Activated CD4-positive, alpha-beta T cell treated with anti-CD3 and anti-CD28 coated beads for 36 hours (primary cell): Measurements from ENCODE around the gene ODF2. TPM values are rescaled to one million over a fixed set of nuclear protein-coding genes. Genes with fewer than 3 reads are reported as not detected.
A peak's percentile ranks its signal among the peaks of the same experiment; 100 is the strongest.
"Not testable (repeated sequence)": the region's sequence is repeated elsewhere in the genome, so short reads cannot be mapped to it uniquely, and the experiment has no call there.

Experiments used
- ATAC-seq: fragments of 200-7000 bp; cut with Tn5 transposase; one replicate; pipeline ENCODE4 v1.10.0; 2021; ENCODE audit warnings: mild to moderate bottlenecking, moderate library complexity
- CTCF ChIA-PET: fragments of 350-600 bp; sonication (Branson Sonifier 250); formaldehyde crosslinking; loops from one replicate; lab custom pipeline; 2021; ENCODE audit warnings: antibody characterized with exemption; lab: Charles Lee
- POLR2A ChIA-PET: fragments of 350-600 bp; sonication (Branson Sonifier 250); formaldehyde crosslinking; loops from one replicate; lab custom pipeline; 2021; ENCODE audit warnings: antibody characterized with exemption, inconsistent platforms; lab: Charles Lee
- DNase-seq: peaks from one replicate; pipeline ENCODE4 v3.0.0-alpha.2; 2020
- H3K27ac Mint-ChIP-seq: one replicate; pipeline ENCODE4 v1.8.0; 2021; ENCODE audit warnings: mixed read lengths
- H3K27me3 Mint-ChIP-seq: one replicate; pipeline ENCODE4 v1.8.0; 2021; ENCODE audit warnings: mixed read lengths
- H3K36me3 Mint-ChIP-seq: one replicate; pipeline ENCODE4 v1.8.0; 2021; ENCODE audit warnings: low read depth, mixed read lengths
- H3K4me1 Mint-ChIP-seq: one replicate; pipeline ENCODE4 v1.8.0; 2021; ENCODE audit warnings: mixed read lengths
- H3K4me3 Mint-ChIP-seq: one replicate; pipeline ENCODE4 v1.8.0; 2021; ENCODE audit warnings: mild to moderate bottlenecking, moderate library complexity, mixed read lengths
- H3K9me3 Mint-ChIP-seq: one replicate; pipeline ENCODE4 v1.8.0; 2021; ENCODE audit warnings: low read depth, mixed read lengths
- intact Hi-C, 2 experiments: fragments of 100-400 bp; cut with DNase I in 1 of 2; cut with micrococcal nuclease in 1 of 2; formaldehyde crosslinking; loops; one replicate each; pipeline versions ENCODE4 v1.14.2 to v1.15.1; 2022 to 2024; cut with DNase I, micrococcal nuclease
- total RNA-seq, 2 experiments: library from RNA; stranded (reverse); gene quantifications; one replicate each; pipeline ENCODE4 v1.2.3, GENCODE V29; 2021

The ODF2 gene
- total RNA-seq, 2 experiments from 2014 or later, result 73.5 to 86.4 TPM

- no peaks in the 10 kb centered on the region for H3K36me3 Mint-ChIP-seq
- ChIA-PET CTCF (no interaction called here), POLR2A (interaction anchor here (0.6 kb wide), 1 partner anchor 118 kb away, joined by 4 read pairs; no protein-coding TSS in a partner anchor)
- intact Hi-C loops, result no loop called here
- ATAC-seq (no peak), DNase-seq (no peak)
- H3K9me3 Mint-ChIP-seq, result no peaks in the 10 kb centered on the region
- H3K27ac Mint-ChIP-seq, result no peak overlapping the region
- no peak overlapping the region for H3K4me3 Mint-ChIP-seq
- peaks cover 5% of the 10 kb centered on the region for H3K4me1 Mint-ChIP-seq
- H3K27me3 Mint-ChIP-seq, result peaks cover 5% of the 10 kb centered on the region
These were observed 31.5 kb upstream of the ODF2 start for GRCh38 chr9:128424268-128424780.

GRCh38 chr9:128428644-128429512 lies 26.9 kb upstream of the ODF2 start:
- no peak overlapping the region for H3K27ac Mint-ChIP-seq
- no peak overlapping the region for H3K4me3 Mint-ChIP-seq
- ChIA-PET CTCF (interaction anchor here (0.5 to 1.0 kb wide), 5 partner anchors 9 to 131 kb away, joined by 3 to 6 read pairs (median 3); partner anchors contain the start of gene SLC27A4), POLR2A (no interaction called here)
- DNase-seq (no peak), ATAC-seq (no peak)
- intact Hi-C loops, result no loop called here
- H3K9me3 Mint-ChIP-seq, result no peaks in the 10 kb centered on the region
- no peaks in the 10 kb centered on the region for H3K36me3 Mint-ChIP-seq
- H3K27me3 Mint-ChIP-seq, result no peaks in the 10 kb centered on the region
- H3K4me1 Mint-ChIP-seq, result no peaks in the 10 kb centered on the region

- Mint-ChIP-seq H3K9me3 (no peaks in the 10 kb centered on the region), H3K4me3 (no peak overlapping the region), H3K27ac (no peak overlapping the region), H3K36me3 (no peaks in the 10 kb centered on the region), H3K27me3 (no peaks in the 10 kb centered on the region), H3K4me1 (no peaks in the 10 kb centered on the region)
- ChIA-PET POLR2A (no interaction called here), CTCF (interaction anchor here (0.6 to 1.0 kb wide), 4 partner anchors 9 to 131 kb away, joined by 3 to 6 read pairs (median 4); partner anchors contain the start of gene SLC27A4)
- no peak for ATAC-seq
- no peak for DNase-seq
- intact Hi-C loops, result no loop called here
These were observed 26.2 kb upstream of the ODF2 start for GRCh38 chr9:128429513-128430086.

- DNase-seq (no peak), ATAC-seq (no peak)
- ChIA-PET CTCF (interaction anchor here (0.6 to 0.7 kb wide), 2 partner anchors 12 to 176 kb away, joined by 3 read pairs; no protein-coding TSS in a partner anchor), POLR2A (interaction anchor here (0.6 kb wide), 1 partner anchor 232 kb away, joined by 3 read pairs; no protein-coding TSS in a partner anchor)
- Mint-ChIP-seq H3K9me3 (no peaks in the 10 kb centered on the region), H3K27me3 (no peaks in the 10 kb centered on the region), H3K4me1 (no peaks in the 10 kb centered on the region), H3K4me3 (no peak overlapping the region), H3K36me3 (no peaks in the 10 kb centered on the region), H3K27ac (no peak overlapping the region)
- intact Hi-C loops, result no loop called here
These were observed 24.6 kb upstream of the ODF2 start for GRCh38 chr9:128431207-128431606.

- ATAC-seq (no peak), DNase-seq (no peak)
- no peaks in the 10 kb centered on the region for H3K9me3 Mint-ChIP-seq
- no peaks in the 10 kb centered on the region for H3K27me3 Mint-ChIP-seq
- no peaks in the 10 kb centered on the region for H3K36me3 Mint-ChIP-seq
- peaks cover 2% of the 10 kb centered on the region for H3K4me1 Mint-ChIP-seq
- POLR2A ChIA-PET, result no interaction called here
- H3K4me3 Mint-ChIP-seq, result no peak overlapping the region
- CTCF ChIA-PET, result interaction anchor here (0.6 kb wide), 1 partner anchor 73 kb away, joined by 3 read pairs; no protein-coding TSS in a partner anchor
- H3K27ac Mint-ChIP-seq, result no peak overlapping the region
- intact Hi-C loops, result no loop called here
These were observed 21.5 kb upstream of the ODF2 start for GRCh38 chr9:128434340-128434739.

GRCh38 chr9:128435611-128436010 lies 20.2 kb upstream of the ODF2 start:
- CTCF ChIA-PET, result interaction anchor here (0.6 to 0.9 kb wide), 2 partner anchors 15 to 117 kb away, joined by 3 to 6 read pairs; partner anchors contain the start of gene CERCAM
- H3K27me3 Mint-ChIP-seq, result no peaks in the 10 kb centered on the region
- no peak for ATAC-seq
- H3K9me3 Mint-ChIP-seq, result no peaks in the 10 kb centered on the region
- intact Hi-C loops, result no loop called here
- DNase-seq, result no peak
- no peak overlapping the region for H3K4me3 Mint-ChIP-seq
- POLR2A ChIA-PET, result no interaction called here
- H3K36me3 Mint-ChIP-seq, result no peaks in the 10 kb centered on the region
- H3K4me1 Mint-ChIP-seq, result peaks cover 2% of the 10 kb centered on the region
- H3K27ac Mint-ChIP-seq, result no peak overlapping the region

GRCh38 chr9:128438343-128439109 lies 17.3 kb upstream of the ODF2 start:
- Mint-ChIP-seq H3K27me3 (no peaks in the 10 kb centered on the region), H3K4me3 (no peak overlapping the region), H3K27ac (no peak overlapping the region), H3K36me3 (no peaks in the 10 kb centered on the region), H3K9me3 (no peaks in the 10 kb centered on the region), H3K4me1 (peaks cover 2% of the 10 kb centered on the region)
- ChIA-PET POLR2A (no interaction called here), CTCF (interaction anchor here (0.5 to 2.0 kb wide), 27 partner anchors 9 to 581 kb away, joined by 3 to 17 read pairs (median 3); partner anchors contain the start of genes GOLGA2, ODF2 and SWI5)
- DNase-seq, result peak; percentile 93
- ATAC-seq, result peak; percentile 100
- intact Hi-C loops, result no loop called here

GRCh38 chr9:128439273-128439672 lies 16.5 kb upstream of the ODF2 start:
- no peaks in the 10 kb centered on the region for H3K27me3 Mint-ChIP-seq
- H3K4me3 Mint-ChIP-seq, result no peak overlapping the region
- ChIA-PET CTCF (interaction anchor here (0.5 to 2.0 kb wide), 21 partner anchors 9 to 580 kb away, joined by 3 to 17 read pairs (median 3); no protein-coding TSS in a partner anchor), POLR2A (no interaction called here)
- no peak overlapping the region for H3K27ac Mint-ChIP-seq
- no peaks in the 10 kb centered on the region for H3K36me3 Mint-ChIP-seq
- no peaks in the 10 kb centered on the region for H3K9me3 Mint-ChIP-seq
- ATAC-seq (no peak), DNase-seq (no peak)
- intact Hi-C loops, result no loop called here
- H3K4me1 Mint-ChIP-seq, result peaks cover 2% of the 10 kb centered on the region

- Mint-ChIP-seq H3K27me3 (no peaks in the 10 kb centered on the region), H3K4me1 (peaks cover 2% of the 10 kb centered on the region), H3K9me3 (no peaks in the 10 kb centered on the region), H3K4me3 (no peak overlapping the region), H3K36me3 (no peaks in the 10 kb centered on the region), H3K27ac (no peak overlapping the region)
- DNase-seq, result no peak
- no peak for ATAC-seq
- intact Hi-C loops, result no loop called here
- POLR2A ChIA-PET, result interaction anchor here (0.6 kb wide), 1 partner anchor 738 kb away, joined by 4 read pairs; no protein-coding TSS in a partner anchor
- CTCF ChIA-PET, result interaction anchor here (0.6 to 1.4 kb wide), 4 partner anchors 14 to 151 kb away, joined by 3 to 7 read pairs (median 5); partner anchors contain the start of gene ODF2
These were observed 13.7 kb upstream of the ODF2 start for GRCh38 chr9:128442150-128442549.

- ATAC-seq, H3K27ac Mint-ChIP-seq, DNase-seq, H3K4me3 Mint-ChIP-seq, intact Hi-C loops, H3K36me3 Mint-ChIP-seq, H3K9me3 Mint-ChIP-seq, H3K4me1 Mint-ChIP-seq, POLR2A ChIA-PET, H3K27me3 Mint-ChIP-seq: not testable (repeated sequence)
- CTCF ChIA-PET, result interaction anchor here (3.4 kb wide), 1 partner anchor 8 kb away, joined by 17 read pairs; no protein-coding TSS in a partner anchor
These were observed 9.3 kb upstream of the ODF2 start for GRCh38 chr9:128446505-128446904.
